GM23248 (cell line): ENCODE results near the gene POU3F2.

Experiments used
- EZH2 ChIP-seq: fragments of 200-600 bp; sonication (generic); IDR thresholded peaks from 2 replicates; pipeline ENCODE4 v1.6.1; 2018; ENCODE audit warnings: antibody characterized with exemption, mild to moderate bottlenecking; ENCODE audit not compliant: insufficient read depth, poor library complexity, severe bottlenecking
- EZH2phosphoT487 ChIP-seq: fragments of 200-600 bp; sonication (generic); IDR thresholded peaks from 2 replicates; pipeline ENCODE4 v1.6.1; 2018; ENCODE audit warnings: antibody characterized with exemption, moderate library complexity, mild to moderate bottlenecking, low read depth; ENCODE audit not compliant: insufficient read depth

DNA sequence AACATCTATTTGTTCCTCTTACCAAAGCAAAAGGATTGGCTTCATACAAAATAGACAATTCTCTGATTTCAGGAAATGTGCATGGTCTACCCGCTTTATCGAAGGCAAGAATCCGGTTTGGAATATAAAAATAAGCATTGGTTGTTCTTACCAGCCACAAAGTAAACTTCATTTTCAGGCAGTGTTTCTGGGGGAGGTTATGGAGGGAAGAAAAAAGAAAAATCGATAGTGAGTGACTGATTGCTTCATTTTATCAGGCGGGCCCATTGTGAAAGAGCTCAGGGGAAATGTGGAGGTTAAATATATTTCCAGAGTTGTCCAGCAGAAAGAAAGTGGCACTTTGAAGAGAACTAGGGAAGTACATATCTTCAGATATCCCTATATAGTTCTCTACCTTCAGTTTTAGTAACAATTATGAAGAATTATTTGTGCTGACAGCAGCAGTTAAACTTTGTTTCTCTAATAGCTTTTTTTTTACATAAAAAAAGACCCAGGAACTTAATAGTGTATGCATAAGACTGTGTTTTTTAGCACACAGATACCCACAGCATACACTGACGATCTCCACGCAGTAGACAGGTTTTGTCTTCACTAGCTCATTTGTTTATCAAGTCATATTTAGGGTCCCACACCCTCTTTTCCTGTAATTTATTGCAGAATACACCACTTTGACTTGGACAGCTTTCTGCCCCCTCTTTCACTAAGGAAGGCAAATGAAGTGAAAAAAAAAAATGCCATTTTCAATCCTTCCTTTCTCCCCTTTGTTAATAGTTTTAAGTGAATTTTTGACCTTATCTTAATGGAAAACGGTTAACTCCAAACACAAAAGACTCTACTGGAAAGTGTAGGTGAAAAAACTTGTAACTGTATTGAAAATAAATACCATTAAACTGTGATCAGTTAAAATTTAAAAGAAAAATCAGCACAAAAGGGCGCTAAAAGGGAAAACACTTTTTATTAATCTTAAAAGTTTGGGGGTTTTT, 2.9 kb downstream of the POU3F2 start:
- TF ChIP-seq EZH2 (no peak), EZH2phosphoT487 (no peak)
